ENCODE results near the gene ACSL5.
"Not testable (repeated sequence)": the region's sequence is repeated elsewhere in the genome, so short reads cannot be mapped to it uniquely, and the experiment has no call there.

The ACSL5 gene

DNA sequence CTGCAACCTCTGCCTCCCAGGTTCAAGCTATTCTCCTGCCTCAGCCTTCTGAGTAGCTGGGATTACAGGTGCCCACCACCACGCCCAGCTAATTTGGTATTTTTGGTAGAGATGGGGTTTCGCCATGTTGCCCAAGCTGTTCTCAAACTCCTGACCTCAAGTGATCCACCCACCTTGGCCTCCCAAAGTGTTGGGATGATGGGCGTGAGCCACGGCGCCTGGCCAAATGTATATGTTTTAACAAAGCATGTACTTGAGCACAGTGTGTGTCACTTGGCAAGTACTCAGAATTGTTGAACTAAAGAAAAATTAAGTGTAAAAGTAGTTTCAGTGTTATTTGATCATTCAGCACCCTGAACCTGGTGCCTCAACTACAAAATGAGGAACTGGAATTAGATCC is 90.2 kb downstream of the ACSL5 start:
- DNase-seq (ENCODE audit: low spot score), result not testable (repeated sequence)

- DNase-seq (ENCODE audit: low spot score), result no peak
Observed at GRCh38 chr10:112465299-112465883, 91.5 kb downstream of the ACSL5 start.

DNA sequence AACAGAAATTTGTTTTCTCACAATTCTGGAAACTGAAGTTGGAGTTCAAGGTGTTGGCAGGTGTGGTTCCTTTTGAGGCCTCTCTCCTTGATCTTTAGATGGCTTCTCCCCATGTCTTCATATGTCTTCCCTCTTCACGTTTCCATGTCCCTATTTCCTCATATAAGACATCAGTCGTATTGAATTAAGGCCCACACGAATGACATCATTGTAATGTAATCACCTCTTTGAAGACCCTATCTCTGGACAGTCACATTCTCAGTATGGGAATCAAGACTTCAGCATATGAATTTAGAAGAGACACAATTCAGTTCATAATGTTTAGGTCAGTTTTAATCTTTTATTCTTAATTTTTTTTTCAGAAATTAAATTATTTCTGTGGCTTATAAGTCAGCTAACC is 92.9 kb downstream of the ACSL5 start:
- no peak for DNase-seq (ENCODE audit: low spot score)

DNA sequence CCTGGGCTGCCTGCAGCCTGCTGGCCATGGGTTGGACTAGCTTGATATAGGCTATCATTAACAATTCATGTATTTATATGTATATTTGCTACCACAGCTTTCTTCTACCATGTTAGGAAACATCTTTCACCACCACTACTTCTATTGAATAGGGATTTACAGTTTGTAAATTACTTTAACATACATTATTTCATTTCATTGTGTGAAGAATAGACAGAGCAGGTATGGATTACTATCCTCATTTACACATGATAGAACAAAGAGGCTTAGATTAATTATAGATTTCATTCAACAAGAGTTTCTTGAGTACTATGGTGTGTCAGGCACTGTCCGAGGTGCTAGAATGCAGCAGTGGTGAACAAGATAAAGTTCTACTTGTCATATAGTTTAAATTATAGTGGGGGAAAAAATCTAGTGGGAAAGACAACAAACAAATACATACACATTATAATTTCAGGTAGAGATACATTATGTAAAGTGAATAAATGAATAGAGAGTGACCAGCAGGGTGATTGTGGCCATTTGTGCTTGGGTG is 93.7 kb downstream of the ACSL5 start:
- DNase-seq (ENCODE audit: low spot score), result no peak

DNA sequence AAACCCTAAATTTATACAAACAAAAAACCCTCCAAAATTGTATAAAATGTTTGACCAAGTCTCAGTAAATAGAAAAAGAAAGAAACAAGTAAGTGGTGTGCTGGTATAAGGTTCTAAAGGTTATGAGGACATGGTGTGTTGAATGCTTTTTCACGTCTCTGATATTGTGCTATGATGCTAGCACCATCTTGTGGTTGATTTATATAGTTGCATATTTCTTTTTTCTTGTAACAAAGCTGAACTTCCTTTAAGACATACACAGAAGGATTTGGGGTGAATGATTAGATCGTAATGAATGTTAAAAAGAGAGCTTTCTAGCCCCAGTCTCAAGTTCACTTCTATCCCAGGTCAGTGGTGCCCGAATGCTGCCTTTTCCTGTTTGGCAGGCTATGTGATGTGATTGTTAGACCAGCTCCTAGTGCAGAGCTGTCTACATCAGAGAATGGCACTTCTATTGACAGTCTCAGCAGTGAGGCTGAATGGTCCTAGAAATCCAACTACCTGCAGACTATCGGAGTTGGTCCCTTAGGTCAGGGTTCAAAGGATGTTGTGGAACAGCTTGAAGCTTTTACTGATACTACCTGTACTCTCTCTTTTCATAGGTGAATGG is 98.1 kb downstream of the ACSL5 start:
- peak; percentile 64 for DNase-seq (ENCODE audit: low spot score)

DNA sequence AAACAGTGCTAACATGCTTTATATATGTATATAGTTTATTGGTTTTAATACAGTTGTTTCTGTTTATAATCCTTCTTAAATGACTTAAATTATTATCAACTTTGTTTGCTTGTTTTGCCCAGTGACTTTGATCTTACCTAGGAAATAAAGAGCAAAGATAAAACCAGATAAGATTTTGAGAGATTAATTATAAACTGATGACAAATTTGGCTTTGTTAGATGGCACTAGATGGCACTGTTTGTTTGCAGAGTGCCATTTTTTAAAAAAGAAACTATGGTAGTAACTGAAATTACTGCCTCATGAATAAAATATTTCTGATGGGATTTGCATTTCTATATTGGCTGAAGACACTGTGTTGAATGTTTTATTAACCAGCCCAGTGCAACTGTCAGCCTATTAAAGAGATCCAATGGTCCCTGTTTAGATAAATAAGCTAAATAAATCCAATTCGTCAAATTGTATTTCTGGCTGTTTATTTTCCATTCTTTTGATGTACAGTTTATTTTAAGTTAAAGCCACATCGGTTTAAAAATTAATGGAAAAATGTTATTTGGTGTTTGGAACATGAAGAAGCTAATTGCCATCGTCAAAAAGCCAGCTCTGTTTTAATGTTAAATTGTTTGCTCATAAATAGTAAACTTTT is 101.8 kb downstream of the ACSL5 start:
- peak; percentile 15 for DNase-seq (ENCODE audit: low spot score)

Measured in AG20443 (cell line).